NCI-H2081 (cell line): ENCODE data around the gene HOXC9.

Source experiments
- DNase-seq, 2 experiments: peaks; one replicate each; lab custom pipeline; 2025; lab: John Stamatoyannopoulos, UW

Gene HOXC9

DNA sequence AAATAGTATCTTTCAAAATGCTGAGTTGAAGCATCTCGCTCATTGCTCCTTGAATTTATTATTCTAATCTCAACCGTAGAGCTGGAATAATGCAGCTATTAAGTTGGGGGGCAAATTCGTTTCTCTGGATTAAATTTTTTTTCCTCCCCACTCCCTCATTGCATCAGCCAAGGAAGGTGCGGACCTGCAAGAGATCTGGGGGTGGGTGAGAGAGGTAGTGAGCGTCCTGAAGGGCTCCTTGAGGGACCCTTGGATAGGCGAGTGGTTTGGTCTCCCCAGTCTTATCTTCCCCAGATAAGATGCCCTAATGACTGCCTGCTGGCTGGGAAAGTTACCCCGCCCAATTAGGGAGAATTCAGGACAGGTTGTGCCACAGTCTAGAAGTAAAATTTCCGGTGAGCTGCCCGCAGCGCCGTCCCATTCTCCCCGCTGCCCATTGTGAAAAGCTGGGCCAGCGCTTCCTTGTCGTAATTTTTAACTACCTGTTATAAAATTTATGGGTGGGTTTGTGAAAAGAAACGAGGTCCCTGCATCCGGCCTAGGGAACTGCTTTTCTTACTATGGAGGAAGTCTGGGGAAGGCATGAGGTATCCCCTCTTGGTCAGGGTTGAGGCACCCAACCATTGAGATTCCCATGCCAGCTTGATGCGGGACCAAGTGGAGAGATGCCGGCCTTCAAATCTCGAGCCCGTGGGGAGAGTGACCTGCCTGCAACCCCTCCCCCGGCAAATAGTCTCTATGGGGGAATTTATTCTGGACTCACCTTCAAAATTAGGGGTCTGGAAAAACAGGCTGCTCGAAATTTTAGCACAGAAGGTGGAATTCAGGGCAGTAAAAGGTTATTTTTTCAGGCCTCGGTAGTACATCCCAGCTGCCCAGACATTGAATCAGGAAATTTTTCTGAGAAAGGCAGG is 15.3 kb downstream of the HOXC9 start:
- no peak for DNase-seq

DNA sequence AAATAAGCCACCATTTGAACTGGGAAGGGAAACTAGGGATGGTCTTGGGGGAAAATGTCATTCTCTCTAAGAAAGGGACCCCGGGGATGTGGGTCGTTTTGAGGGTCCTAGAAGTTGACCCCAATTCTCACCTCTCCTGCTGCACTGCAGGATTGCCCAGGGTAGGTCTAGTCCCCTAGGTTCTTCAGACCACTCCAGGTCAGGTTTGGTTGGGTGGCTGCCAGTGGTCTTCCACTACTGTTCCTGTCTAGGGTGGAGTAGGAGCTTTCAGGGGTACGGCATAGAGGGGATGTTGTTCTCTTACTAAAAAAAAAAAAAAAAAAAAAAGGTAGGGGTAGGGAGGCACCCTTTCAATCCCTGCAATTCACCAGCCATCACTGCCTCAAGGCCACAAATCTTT is 16.1 kb downstream of the HOXC9 start:
- DNase-seq: no peak

DNA sequence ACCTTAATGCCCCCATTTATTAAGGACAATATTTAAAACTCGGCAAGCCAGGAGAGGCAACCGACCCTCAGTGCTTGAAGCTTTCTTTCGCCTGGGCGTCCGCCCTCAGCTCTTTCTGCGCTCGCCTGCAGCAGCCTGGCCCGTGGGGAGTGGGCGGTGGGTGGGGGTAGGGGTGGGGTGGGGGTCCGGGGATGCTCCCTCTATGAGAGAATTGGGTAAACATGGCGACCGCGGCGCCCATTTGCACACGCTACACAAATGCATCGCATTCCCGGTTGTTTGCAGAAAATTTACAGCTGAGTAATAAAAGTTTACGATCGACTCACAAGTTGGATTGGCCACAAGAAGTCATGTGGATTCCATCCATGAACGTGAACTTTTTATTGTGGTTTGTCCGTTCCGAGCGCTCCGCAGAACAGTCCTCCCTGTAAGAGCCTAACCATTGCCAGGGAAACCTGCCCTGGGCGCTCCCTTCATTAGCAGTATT is 16.6 kb downstream of the HOXC9 start:
- DNase-seq: peak in 1 of 2 experiments; percentile 19

DNA sequence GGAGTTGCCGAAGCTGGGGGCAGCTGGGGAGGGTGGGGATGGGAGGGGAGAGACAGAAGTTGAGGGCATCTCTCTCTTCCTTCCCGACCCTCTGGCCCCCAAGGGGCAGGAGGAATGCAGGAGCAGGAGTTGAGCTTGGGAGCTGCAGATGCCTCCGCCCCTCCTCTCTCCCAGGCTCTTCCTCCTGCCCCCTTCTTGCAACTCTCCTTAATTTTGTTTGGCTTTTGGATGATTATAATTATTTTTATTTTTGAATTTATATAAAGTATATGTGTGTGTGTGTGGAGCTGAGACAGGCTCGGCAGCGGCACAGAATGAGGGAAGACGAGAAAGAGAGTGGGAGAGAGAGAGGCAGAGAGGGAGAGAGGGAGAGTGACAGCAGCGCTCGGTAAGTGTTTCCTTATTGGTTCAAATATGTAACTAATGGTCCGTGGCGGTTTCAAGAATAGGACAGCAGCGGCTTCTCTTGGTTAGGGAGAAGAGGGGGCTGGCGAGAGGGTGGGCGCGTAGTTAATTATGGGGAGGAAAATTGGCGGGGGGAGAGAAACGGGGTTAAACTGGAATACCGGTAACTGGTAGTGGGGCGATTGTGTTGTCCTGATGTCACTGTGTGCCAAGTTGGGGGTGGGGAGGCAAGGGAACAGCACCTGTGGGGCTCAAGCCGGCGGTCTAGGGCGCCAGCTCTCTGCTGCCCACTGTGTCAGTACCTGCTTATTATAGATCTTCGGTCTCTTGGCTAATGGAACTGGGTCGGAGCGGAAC is 17.2 kb downstream of the HOXC9 start:
- peak; percentile 57 to 70 for DNase-seq

DNA sequence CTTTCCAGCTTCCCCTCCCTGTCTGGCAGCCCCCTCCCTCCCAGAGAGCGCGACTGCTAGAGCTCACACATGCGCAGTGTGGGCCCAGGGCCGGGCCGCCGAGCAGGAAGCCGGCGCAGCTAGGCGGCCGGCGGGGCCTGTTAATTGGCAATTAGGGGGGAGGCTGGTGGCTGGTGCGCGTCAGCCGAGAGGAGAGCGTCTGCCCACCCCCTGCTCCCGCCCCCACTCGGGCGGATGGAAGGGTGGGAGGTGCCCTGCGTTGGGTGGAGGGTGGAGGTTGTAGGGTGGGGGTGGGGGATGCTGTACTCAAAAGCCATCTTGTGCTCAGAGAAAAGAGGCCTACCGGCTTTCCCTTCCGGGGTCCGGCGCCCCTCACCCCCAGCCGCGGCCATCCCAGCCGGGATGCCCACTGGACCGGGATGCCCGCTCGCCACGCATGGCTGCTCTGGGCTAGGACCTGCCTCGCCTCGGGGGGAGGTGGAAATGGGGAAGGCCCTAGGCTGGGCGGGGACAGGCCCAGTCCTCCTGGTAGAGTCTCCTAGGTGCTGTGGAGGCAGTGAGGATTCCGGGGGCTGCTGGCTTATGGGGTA is 18.0 kb downstream of the HOXC9 start:
- peak; percentile 91 to 92 for DNase-seq

DNA sequence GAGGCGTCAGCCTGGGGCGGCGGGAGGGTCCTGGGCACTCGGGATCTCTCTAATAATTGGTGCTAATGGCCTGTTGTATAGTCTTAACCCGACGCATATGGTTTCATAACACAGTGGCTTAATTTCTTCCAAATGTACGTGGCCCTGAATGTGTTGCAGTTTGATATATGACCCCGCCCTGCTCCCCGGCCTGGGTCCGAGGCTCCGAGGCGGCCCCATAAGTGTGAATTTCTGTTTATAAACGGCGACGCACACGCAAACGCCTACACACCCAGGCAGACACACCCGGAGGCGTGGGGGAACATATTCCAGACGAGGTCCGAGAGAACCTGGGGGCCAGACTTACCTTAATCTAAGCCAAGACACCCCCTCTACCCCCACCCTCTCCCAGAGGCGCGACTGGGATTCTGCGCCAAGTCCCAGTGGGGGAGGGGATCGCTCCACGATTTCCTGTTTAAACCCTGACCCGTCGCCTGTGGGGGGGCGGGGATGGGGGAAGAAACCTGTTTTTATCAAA is 18.6 kb downstream of the HOXC9 start:
- DNase-seq: no peak

DNA sequence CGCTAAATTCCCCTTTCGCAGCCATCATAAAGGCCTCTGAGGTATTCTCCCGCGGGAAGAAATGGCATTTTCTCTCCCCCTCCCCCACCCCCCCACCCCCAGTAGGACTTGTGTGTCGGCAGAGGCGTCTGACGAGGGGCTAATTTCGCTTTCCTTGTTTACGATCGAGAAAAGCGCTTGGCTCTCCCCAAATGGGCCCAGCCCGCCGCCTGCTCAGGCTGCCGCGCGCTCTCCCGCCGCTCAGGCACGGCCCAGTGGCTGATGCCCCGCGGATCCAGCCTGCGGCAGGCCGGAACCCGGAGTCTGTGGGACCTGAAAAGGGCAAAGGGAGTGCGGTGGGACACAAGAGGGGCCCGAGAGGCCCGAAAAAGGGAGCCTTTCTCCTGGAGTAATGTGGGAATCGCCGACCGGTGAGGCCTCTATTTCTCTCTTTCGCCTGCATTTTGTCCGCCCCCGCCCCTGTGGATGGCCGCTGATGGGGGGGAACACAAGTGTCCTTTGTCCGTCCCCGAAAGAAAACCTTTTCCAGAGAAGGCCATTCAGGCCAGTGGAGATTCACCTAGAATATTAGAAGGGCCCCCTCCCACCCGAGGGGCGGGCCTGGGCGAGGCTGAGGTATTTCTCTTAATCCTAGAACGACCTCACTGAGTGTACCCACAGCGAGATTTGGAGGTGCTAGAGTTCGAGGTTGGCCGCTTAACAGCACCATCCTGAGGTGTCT is 19.3 kb downstream of the HOXC9 start:
- no peak for DNase-seq

DNA sequence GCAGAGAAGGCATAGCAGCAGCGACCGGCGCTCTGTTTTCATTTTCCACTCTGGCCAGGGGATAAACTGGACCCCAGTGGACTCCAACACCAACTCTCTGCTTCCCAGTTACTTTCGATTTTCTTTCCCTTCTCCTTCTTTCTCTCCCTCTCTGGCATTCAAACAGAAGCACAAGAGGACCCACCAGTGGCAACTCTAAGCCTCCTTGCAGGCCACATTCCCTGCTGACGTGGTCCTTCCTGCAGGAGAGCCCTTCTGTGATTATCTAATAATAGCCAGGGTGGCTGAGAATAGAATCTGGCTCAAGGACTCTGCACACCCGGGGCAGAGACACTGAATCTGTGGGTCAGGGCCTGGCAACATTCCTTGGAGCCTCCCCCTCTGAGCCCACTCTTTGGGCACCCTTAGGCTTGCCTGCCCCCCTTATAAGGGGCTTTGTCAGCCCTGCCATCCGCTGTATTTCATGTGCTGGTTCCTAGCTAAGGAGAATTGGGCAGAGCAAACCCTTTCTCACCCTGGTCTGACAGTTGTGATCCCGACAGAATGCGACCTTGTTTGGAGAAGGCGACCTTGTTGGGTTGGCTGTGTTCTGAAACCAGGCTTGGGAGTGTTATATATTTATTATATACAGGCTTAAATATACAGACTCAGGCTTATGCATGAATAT is 20.1 kb downstream of the HOXC9 start:
- no peak for DNase-seq

DNA sequence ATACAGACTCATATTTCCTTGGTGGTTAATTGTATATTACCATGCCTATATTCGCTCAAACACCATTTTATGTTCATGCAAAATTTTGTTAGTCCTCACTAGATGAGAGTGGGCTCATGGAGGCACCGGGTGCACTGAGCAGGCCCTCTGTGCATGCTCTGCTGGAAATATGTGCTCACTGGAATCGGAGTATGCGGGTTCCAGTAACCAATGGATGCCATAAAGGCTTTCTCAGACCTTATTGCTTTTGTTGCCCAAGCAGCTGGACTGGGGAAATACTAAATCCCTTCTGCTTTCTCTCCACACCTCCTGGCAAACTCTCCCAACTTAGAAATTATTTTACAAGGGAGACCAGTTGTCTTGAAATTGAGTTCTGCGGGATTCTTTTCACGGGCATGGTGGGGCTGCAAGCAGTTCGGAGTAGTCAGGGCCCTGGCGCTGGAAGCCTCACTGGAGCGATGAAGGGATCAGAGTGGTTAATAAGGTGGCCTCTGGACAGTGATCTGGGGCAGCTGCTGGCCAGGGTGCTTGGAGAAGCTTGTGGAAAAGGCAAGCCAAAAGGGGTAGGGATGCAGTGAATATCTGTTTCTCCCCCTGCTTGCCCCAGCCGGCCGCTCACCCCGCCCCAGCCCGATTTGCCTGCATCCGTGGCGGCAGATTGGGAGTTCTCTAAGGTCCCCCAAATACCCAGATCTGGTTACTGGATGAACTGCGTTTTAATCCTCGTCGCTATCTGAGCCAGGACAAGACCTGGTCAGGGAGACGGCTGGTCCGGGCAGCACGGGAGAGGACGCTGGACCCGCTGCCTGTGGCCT is 20.8 kb downstream of the HOXC9 start:
- no peak for DNase-seq

DNA sequence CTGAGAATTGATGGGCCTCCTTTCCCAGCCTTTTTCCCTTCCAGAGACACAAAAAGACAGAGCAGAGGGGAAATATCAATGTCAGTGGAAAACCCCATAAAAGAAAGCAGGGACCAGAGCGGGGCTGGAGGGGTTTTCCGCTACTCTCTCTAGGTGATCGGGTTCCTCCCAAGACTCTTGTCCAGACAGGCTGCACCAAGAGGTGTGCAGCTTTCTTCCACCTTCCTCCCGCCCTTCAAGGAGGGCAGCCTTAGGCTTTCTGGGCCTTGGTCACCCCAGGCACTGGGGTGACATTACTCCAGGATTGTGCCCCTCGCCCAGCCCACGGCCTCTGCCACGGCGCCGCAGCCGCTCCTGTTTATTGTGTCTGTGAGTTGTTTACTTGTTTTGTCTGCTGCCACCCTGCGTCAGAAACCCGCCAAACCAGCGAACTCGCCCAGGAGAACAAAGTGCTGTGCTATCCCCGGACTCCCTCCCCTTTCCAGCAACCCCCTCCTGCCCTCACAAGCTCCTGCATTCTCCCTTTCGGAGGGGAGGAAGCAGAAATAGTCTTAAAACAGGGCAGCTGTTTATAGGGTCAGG is 21.6 kb downstream of the HOXC9 start:
- no peak for DNase-seq

DNA sequence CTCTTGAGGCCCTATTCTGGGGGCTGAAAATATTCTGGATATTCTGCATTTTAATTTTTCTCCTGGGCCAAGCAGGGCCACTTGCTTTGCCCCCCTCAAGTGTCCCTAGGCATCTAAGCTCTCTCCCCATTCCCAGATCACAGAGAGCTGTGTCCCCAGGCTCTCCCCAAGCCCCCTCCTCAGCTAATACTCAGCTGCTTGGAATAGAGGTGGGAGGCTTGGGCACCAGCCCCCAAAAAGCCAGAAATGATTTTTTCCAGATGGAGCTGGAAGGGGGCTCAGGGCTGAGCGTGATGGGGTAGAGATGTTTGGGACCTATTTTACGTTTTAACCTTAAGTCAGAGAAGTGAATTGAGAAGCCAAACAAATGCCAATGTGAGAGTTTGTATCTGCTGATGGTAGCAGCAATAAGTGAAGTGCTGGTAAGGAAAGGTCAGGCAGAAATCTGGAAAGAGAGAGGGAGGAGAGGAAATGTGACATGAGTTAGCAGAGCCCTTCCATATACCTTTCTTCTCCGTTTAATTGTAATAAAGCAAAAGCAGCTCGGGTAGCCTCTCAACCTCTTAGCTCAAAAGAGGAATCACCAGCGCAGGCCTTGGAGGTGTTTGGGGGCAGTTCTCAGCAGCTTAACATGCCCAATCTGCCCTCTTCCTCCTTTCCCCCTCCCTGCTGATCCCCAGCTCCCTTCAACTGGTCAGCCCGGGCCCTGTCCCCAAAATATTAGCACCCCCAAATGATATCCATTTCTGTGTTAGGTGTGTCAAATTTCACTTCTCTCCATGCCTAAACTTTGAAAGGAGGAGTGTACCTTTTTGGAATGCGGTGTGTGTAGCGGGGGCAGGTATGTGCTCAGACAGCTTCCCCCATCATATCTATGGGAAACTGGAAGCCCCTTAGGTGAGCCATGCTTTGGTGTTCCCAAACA is 23.3 kb downstream of the HOXC9 start:
- DNase-seq: no peak

DNA sequence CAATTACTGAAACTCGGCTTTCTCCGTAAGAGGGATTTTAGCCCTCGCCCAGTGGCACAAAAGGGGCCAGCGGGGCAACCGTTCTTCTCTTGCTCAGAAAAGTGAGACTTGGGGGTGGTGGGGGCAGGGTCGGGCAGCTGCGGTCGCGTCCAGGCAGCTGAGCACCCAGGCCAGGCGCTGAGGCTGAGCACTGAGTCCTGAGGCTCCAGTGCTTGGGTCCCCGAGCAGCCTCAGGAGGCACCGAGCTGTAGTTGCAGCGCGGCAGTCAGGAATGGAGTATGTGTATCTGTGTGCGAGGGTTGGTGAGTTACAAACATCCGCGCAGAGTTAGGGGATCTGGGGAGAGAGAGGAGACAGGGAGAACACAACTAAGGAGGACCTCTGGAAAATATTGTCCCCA is 24.2 kb downstream of the HOXC9 start:
- no peak for DNase-seq

DNA sequence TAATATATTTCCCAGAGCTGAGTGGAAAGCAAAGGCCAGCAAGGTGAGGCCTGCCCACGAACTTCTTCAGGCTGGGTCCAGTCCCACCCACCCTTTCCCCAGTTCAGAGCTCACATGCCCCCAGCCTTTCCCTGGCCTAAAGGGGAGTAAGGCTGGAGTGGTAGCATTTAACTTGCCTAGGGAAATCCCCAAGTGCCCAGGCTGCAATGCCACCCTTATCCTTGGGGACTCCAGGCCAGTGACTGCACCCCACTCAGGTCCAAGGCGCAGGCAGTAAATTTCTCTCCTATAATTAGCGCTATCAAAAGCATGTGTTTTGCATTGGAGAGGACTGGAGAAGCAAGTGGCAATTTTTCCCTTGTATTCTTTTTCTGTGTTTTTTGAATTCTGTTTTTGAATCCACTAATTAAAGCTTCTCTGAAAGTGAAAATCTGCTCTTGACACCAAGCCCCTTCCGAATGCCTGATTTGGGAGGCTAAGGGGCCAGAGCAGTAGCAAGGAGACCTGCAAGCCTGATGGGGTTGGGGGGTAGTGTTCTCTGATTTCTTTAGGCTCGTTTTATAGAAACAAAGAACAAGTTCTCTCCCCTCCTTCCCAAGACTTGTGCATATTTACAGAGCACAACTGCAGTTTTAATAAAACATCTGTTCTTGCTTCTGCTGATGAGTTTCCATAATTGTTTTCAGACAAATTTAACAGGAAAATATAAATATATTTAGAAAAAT is 24.8 kb downstream of the HOXC9 start:
- no peak for DNase-seq

DNA sequence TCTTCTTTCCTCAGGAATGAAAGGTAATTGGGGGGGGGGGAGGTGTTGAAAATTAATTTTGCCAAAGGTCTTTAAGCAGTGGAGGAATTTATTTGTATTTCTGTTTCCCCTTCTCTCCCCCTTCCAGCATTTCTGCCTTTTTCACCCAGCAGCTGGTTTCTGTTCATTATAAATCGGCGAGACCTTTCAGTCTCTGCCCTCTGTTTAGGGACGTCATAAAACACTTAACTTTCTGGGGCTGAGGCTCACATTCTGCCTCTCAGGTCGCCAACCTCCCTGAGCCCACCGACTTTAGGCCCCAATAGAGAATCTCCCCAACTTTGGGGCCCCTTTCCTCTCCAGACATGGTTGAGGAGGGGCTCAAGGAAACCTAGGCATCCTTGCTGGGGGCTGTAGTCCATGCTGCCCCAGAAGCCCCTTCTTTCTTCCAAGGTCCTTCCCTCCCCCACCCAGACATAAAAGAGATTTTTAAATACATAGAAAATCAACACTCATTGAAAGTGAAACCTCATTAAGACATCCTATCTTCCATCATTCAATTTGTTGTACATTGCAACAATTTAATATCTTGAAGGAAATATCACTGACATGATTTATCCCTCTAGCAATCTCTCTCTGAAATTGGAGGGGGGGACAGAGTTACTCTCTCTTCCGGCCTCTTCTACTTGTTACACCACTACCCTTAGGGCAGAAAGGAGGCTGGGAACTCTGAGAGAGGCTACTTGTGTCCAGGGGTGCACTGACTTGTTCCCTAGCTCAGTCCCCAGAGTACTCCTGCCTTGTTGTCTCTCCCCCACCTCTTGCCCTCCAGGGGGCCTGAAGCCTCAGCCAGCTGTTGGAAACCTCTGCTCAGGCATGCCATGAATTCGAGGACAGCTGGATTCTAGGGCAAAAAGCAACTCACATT is 25.8 kb downstream of the HOXC9 start:
- no peak for DNase-seq

DNA sequence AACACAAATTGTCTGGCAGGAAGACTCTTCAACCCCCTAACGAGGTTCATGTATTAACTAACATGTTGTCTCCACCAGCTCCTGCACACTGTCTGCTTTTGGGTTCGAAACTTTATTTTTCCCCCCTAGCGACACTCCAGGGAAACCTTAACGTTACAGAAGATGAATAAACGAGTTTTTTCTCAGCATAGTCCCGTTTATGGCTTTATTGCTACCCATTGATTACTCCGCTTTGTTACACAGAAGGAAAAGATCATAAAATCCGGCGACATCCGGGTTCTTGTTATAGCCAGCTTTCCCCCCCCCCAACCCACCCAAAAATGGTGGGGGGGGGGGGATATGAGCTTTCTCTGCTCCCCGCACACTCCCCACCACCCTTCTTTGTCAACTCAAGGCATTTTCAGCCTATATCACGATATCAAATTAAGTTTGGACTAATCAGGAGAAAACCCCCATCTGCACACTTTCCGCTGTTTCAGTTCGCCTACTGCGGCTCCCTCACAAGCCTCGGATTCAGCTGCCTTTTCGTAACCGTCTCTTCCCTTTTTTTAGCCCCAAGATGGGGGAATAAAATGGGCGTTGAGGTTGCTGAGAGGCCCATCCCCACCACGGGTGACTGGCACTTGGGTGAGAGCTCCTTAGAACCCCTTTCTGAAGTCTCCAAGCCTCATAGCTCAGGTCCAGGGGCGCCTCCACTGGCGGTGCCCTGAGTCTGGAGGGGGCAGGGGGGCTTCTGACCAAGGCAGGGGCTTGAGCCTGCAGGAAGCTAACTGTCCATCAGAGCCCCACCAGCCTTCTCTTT is 26.9 kb downstream of the HOXC9 start:
- no peak for DNase-seq

DNA sequence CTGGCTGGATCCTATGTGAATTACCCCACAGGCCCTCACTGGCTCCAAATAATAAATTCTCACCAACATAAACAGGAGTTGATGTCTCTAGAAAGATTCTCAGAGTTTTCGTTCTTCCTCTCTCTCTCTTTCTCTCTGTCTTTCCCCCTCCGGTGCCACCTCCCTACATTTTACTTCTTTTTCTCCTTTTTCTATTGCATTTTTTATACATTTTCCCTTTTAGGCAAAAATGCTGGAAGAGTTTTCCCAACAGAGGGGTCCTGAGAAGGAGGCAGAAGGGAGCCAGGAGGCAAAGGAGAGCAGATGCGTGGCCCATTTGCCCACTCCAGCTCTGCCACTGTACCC is 27.5 kb downstream of the HOXC9 start:
- DNase-seq: no peak
